22Rv1 (cell line): ENCODE results near the gene WDFY3.
A peak's percentile ranks its signal among the peaks of the same experiment; 100 is the strongest.

Source experiments
- H3K27ac ChIP-seq: fragments of 450-650 bp; 2 replicates; pipeline ENCODE4 v1.5.1; 2017
- ZFX ChIP-seq: fragments of 450-650 bp; IDR thresholded peaks from 2 replicates; pipeline ENCODE4 v1.6.1; 2017; ENCODE audit warnings: antibody characterized with exemption, borderline replicate concordance
- TF ChIP-seq, protein P1 (sequence below): fragments of 450-650 bp; IDR thresholded peaks from 2 replicates; pipeline ENCODE4 v1.5.1; 2017; ENCODE audit warnings: mild to moderate bottlenecking

WDFY3 gene

DNA sequence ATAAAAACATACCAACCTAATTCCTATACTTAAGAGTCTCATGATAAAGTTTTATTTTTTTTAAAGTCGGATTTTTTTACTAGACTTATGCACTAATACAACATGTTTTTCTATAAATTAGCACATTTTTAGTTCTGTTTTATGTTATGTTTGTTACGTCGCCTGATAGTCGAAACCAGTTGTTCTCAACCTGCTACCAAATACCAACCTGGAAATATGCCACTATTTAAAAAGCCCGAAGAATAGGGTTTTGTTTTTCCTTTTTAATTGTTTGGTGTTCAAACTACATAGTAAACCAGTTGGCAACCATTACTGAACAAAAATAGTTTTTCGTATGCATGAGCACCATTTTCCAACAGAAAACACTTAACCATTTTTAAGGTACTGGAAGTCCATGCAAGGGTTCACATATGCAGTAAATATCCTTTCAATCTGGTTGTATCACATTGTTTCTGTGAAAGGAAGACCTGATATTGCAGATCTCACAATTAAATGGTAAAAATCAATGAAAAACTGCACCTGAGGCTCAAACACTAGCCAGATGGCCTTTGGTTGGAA, 1.4 kb downstream of the WDFY3 start:
- TF ChIP-seq, protein P1, sequence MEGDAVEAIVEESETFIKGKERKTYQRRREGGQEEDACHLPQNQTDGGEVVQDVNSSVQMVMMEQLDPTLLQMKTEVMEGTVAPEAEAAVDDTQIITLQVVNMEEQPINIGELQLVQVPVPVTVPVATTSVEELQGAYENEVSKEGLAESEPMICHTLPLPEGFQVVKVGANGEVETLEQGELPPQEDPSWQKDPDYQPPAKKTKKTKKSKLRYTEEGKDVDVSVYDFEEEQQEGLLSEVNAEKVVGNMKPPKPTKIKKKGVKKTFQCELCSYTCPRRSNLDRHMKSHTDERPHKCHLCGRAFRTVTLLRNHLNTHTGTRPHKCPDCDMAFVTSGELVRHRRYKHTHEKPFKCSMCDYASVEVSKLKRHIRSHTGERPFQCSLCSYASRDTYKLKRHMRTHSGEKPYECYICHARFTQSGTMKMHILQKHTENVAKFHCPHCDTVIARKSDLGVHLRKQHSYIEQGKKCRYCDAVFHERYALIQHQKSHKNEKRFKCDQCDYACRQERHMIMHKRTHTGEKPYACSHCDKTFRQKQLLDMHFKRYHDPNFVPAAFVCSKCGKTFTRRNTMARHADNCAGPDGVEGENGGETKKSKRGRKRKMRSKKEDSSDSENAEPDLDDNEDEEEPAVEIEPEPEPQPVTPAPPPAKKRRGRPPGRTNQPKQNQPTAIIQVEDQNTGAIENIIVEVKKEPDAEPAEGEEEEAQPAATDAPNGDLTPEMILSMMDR = no peak
- no peak for TF ChIP-seq ZFX
- H3K27ac ChIP-seq = peak overlapping the region; percentile 87

DNA sequence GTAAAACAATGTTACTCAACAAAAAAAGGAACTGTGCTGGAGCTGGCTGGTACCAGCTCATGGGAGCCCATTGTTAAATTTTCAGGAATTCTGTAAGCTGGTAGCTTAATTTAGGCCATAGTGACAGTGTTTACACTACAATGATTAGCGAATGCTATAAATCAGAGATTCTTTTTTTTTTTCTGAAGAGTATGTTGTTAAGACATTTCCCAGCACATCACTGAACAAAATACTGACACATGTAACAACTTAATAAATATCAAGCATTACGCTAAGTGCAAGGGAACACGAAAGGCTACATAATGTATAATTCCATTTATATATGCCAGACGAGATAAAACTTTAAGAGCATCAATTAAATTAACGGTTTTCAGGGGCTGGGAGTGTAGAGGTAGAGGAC, 4.4 kb downstream of the WDFY3 start:
- no peak for TF ChIP-seq ZFX
- TF ChIP-seq, protein P1 = no peak
- no peak overlapping the region for H3K27ac ChIP-seq

DNA sequence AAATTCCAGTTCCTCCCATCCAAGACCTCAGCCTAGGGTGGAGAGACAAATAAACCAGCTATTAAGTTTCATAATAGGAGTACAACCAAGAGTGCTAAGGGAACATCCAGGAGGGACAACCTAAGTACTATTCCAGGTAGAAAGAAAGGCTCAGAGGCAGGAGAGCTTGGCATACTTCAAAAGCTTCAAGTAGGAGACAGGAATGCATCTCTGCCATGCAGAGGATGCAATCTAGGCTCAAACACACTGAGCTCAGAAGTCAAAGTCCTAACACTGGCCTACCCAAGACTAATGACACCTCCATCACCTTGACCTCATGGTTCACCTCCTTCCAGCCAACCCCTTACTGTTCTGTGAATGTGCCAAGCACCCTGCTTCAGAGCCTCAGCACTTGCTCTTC, 8.1 kb downstream of the WDFY3 start:
- no peak overlapping the region for H3K27ac ChIP-seq
- TF ChIP-seq ZFX = no peak

DNA sequence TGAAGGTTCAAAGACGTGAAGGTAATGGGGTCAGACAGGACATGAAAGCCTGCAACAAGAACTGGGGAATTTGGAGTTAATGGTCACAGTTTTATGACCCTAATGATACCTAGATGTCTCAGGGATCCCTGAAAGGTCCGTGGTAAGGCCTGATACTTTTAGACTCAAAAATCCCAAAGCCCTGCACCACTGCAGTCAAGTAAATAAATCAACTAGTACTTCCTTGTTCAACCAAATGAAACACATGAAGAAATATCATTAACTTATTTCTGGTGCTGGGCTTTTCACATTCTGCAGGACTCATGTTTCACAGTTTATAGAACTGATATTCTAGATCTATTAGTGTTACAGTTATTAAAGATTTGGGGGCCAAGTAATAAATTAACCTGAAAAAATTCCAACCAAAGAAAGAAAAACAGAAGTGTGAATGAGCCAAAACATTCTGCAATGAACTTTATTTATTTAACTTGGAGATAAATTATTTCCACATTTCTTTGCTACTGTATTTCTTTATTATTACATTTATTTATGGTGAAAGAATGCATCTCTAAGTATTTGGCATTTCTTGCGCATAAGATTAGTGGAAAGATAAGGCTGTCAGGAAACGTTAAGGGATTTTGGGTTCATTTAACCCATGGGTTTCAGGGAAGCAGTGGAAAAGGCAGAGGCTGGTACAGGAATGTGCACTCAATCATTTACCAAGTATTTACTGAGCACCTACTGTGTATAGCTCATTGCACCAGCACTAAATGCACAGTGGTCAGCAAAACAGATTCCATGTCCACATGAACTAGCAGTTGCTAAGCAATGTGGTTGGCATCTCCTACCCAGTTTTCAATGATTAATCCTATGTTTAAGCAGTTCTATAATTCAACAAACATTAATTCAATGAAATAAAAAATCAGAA, 8.7 kb downstream of the WDFY3 start:
- no peak overlapping the region for H3K27ac ChIP-seq
- TF ChIP-seq, protein P1 = no peak
- TF ChIP-seq ZFX = no peak

DNA sequence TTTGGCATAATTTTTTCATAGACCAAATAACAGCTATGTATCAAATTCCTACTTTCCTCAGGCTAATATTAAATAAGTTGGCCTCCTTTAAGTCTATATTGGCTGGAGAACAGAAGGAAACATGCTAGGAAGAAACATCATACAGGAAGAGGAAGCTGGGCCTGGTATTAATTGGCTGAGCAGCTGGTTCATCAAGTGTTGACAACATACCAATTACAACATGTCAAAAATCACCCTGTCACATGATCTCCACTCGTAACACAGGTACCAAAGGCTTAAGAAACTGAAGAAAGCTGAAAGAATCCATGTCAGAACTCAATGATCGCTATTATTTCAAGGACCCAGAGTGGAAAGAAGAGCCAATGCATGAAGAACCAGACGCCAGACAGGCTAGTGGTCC, 10.5 kb downstream of the WDFY3 start:
- TF ChIP-seq, protein P1 = no peak
- no peak for TF ChIP-seq ZFX
- no peak overlapping the region for H3K27ac ChIP-seq

DNA sequence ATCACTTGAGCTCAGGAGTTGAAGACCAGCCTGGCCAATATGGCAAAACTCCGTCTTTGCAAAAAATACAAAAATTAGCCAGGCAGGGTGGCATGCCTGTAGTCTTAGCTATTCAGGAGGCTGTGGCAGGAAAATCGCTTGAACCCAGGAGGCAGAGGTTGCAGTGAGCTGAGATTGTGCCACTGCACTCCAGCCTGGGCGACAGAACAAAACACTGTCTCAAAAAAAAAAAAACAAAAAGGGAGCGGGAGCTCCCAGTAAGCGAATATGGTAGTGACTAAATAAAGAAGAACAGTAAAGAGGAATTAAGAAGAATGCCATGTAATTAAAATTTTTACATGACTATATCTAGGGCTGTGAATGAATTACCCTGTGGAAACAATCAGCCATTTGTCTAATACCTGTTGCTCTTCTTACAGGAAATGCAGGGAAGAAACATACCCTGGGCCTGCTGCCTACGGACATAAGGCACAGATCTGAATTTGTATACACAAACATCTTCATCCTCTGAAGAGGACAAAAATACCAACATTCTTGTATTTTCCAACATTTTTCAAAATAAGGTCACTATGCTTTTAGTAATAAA, 11.4 kb downstream of the WDFY3 start:
- H3K27ac ChIP-seq = no peak overlapping the region
- TF ChIP-seq, protein P1 = no peak
- no peak for TF ChIP-seq ZFX

DNA sequence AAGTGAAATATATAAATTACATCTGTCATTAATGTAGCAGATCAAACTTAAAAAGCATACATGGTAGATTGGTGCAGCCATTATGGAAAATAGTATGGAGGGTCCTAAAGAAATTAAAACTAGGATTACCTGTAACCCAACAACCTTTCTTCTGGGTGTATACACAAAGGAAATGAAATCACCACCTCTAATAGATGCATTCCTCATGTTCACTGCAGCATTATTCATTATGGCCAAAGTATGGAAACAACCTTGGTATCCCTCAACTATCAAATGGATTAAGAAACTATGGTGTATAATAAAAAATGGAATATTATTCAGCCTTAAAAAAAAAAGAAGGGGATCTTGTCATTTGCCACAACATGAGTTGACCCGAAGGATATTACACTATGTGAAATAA, 13.7 kb downstream of the WDFY3 start:
- H3K27ac ChIP-seq = no peak overlapping the region
- TF ChIP-seq ZFX = no peak
- TF ChIP-seq, protein P1 = no peak
